Astrocyte (in vitro differentiated cells and primary cell): Measurements from ENCODE around the gene AFMID. TPM values are rescaled to one million over a fixed set of nuclear protein-coding genes. Genes with fewer than 3 reads are reported as not detected.

Source experiments
- DNase-seq: peaks from one replicate; pipeline ENCODE4 v3.0.0-alpha.2; 2010; ENCODE audit warnings: low read depth
- FAIRE-seq: peaks from 2 replicates; lab custom pipeline; 2011; peaks lifted over from hg19 to GRCh38; lab: Jason Lieb, UNC
- H2AFZ ChIP-seq: 2 replicates; pipeline ENCODE4 v1.6.0; 2012; ENCODE audit warnings: low read depth, low read length, inconsistent platforms
- H3K27ac ChIP-seq: 2 replicates; pipeline ENCODE4 v1.5.1; 2011; ENCODE audit warnings: low read depth, low read length, inconsistent platforms
- H3K27me3 ChIP-seq: 2 replicates; pipeline ENCODE4 v1.6.0; 2011; ENCODE audit warnings: low read length, inconsistent platforms; ENCODE audit not compliant: insufficient read depth
- H3K36me3 ChIP-seq: 2 replicates; pipeline ENCODE4 v1.5.1; 2011; ENCODE audit warnings: low read length, inconsistent platforms; ENCODE audit not compliant: insufficient read depth
- H3K4me1 ChIP-seq: 2 replicates; pipeline ENCODE4 v1.5.1; 2011; ENCODE audit warnings: low read length, inconsistent platforms; ENCODE audit not compliant: insufficient read depth
- H3K4me2 ChIP-seq: 2 replicates; pipeline ENCODE4 v1.6.0; 2012; ENCODE audit warnings: low read length, inconsistent platforms
- H3K4me3 ChIP-seq: 2 replicates; pipeline ENCODE4 v1.5.1; 2011; ENCODE audit warnings: low read depth, mild to moderate bottlenecking, low read length, inconsistent platforms; ENCODE audit not compliant: insufficient read depth
- H3K79me2 ChIP-seq: 2 replicates; pipeline ENCODE4 v1.6.0; 2012; ENCODE audit warnings: mild to moderate bottlenecking, low read length, inconsistent platforms; ENCODE audit not compliant: insufficient read depth
- H3K9ac ChIP-seq: 2 replicates; pipeline ENCODE4 v1.6.0; 2012; ENCODE audit warnings: mild to moderate bottlenecking, low read length, inconsistent platforms
- H3K9me3 ChIP-seq: 2 replicates; pipeline ENCODE4 v1.5.1; 2012; ENCODE audit warnings: low read depth, mild to moderate bottlenecking, low read length, inconsistent platforms; ENCODE audit not compliant: insufficient read depth
- H4K20me1 ChIP-seq: 2 replicates; pipeline ENCODE4 v1.6.0; 2012; ENCODE audit warnings: low read length, inconsistent platforms; ENCODE audit not compliant: insufficient read depth
- H3K27ac Mint-ChIP-seq: one replicate; pipeline ENCODE4 v1.8.0; 2021; ENCODE audit warnings: mild to moderate bottlenecking, mixed read lengths; ENCODE audit not compliant: unreplicated experiment
- H3K27me3 Mint-ChIP-seq: one replicate; pipeline ENCODE4 v1.8.0; 2021; ENCODE audit warnings: low read depth, mixed read lengths; ENCODE audit not compliant: unreplicated experiment
- H3K36me3 Mint-ChIP-seq: one replicate; pipeline ENCODE4 v1.8.0; 2021; ENCODE audit warnings: low read depth, mixed read lengths; ENCODE audit not compliant: unreplicated experiment
- H3K4me1 Mint-ChIP-seq: one replicate; pipeline ENCODE4 v1.8.0; 2021; ENCODE audit warnings: low read depth, mixed read lengths; ENCODE audit not compliant: unreplicated experiment
- H3K4me3 Mint-ChIP-seq: one replicate; pipeline ENCODE4 v1.8.0; 2021; ENCODE audit warnings: mild to moderate bottlenecking, moderate library complexity, mixed read lengths; ENCODE audit not compliant: unreplicated experiment
- H3K9me3 Mint-ChIP-seq: one replicate; pipeline ENCODE4 v1.8.0; 2021; ENCODE audit warnings: mild to moderate bottlenecking, mixed read lengths; ENCODE audit not compliant: unreplicated experiment
- CTCF ChIP-seq: IDR thresholded peaks from 2 replicates; pipeline ENCODE4 v1.5.1; 2011; ENCODE audit warnings: low read depth, mild to moderate bottlenecking, inconsistent platforms, low read length, moderate library complexity; ENCODE audit not compliant: insufficient read depth
- EZH2 ChIP-seq: IDR thresholded peaks from 2 replicates; pipeline ENCODE4 v1.6.1; 2012; ENCODE audit warnings: mild to moderate bottlenecking, low read length, inconsistent platforms; ENCODE audit not compliant: insufficient read depth
- total RNA-seq: library from RNA; stranded (reverse); gene quantifications from 2 replicates; pipeline ENCODE4 v1.2.1, GENCODE V29; 2021

Gene AFMID
- total RNA-seq, 1 donor from 2014 or later = 53.7 TPM

- Histone ChIP-seq H4K20me1 (no peaks in the 10 kb centered on the region), H3K27me3 (no peaks in the 10 kb centered on the region), H3K9ac (no peak overlapping the region), H2AFZ (no peak overlapping the region), H3K79me2 (no peaks in the 10 kb centered on the region), H3K4me3 (no peak overlapping the region), H3K4me2 (no peak overlapping the region), H3K4me1 (no peaks in the 10 kb centered on the region), H3K27ac (no peak overlapping the region), H3K9me3 (no peaks in the 10 kb centered on the region), H3K36me3 (no peaks in the 10 kb centered on the region)
- Mint-ChIP-seq H3K27ac (no peak overlapping the region), H3K4me3 (no peak overlapping the region), H3K27me3 (no peaks in the 10 kb centered on the region), H3K4me1 (peaks cover 3% of the 10 kb centered on the region), H3K36me3 (peaks cover 10% of the 10 kb centered on the region), H3K9me3 (peaks cover 2% of the 10 kb centered on the region)
- DNase-seq (no peak), FAIRE-seq (no peak)
- TF ChIP-seq CTCF = no peak
- no peak for TF ChIP-seq EZH2
These were observed 19.1 kb downstream of the AFMID start for GRCh38 chr17:78206298-78206697.

- FAIRE-seq (no peak), DNase-seq (no peak)
- Histone ChIP-seq H3K27ac (no peak overlapping the region), H3K4me1 (no peaks in the 10 kb centered on the region), H3K9ac (no peak overlapping the region), H3K79me2 (no peaks in the 10 kb centered on the region), H3K4me2 (no peak overlapping the region), H3K9me3 (no peaks in the 10 kb centered on the region), H3K36me3 (no peaks in the 10 kb centered on the region), H2AFZ (no peak overlapping the region), H4K20me1 (no peaks in the 10 kb centered on the region), H3K4me3 (no peak overlapping the region), H3K27me3 (no peaks in the 10 kb centered on the region)
- peaks cover 10% of the 10 kb centered on the region for H3K36me3 Mint-ChIP-seq
- TF ChIP-seq CTCF (no peak), EZH2 (no peak)
- H3K4me3 Mint-ChIP-seq = no peak overlapping the region
- no peaks in the 10 kb centered on the region for H3K27me3 Mint-ChIP-seq
- no peak overlapping the region for H3K27ac Mint-ChIP-seq
- peaks cover 4% of the 10 kb centered on the region for H3K4me1 Mint-ChIP-seq
- peaks cover 2% of the 10 kb centered on the region for H3K9me3 Mint-ChIP-seq
These were observed 21.3 kb downstream of the AFMID start for GRCh38 chr17:78208486-78208885.

DNA sequence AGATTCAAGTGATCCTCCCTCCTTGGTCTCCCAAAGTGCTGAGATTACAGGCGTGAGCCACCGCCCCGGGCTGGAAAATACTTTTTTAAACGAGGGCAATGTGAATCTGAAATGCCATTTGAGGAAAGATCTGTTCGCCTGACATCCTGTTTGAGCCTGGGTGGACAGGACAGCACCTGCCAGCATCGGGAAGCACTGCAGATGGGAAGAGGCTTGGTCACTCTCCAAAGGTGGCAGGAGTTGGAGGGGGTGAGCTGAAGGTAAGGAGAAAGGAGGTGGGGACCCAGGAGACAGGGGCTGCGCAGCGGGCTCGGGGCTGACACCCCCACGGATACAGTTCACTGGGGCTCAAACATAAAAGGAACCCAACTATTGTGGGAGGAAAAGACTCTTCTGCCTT is 22.9 kb downstream of the AFMID start:
- Histone ChIP-seq H3K9me3 (no peaks in the 10 kb centered on the region), H3K27ac (no peak overlapping the region), H3K4me1 (peaks cover 6% of the 10 kb centered on the region), H3K4me3 (no peak overlapping the region), H3K4me2 (no peak overlapping the region), H3K27me3 (no peaks in the 10 kb centered on the region), H4K20me1 (no peaks in the 10 kb centered on the region), H2AFZ (no peak overlapping the region), H3K79me2 (peaks cover 11% of the 10 kb centered on the region), H3K9ac (no peak overlapping the region), H3K36me3 (no peaks in the 10 kb centered on the region)
- no peak overlapping the region for H3K4me3 Mint-ChIP-seq
- H3K27me3 Mint-ChIP-seq = no peaks in the 10 kb centered on the region
- no peak for DNase-seq
- H3K9me3 Mint-ChIP-seq = no peaks in the 10 kb centered on the region
- no peak for FAIRE-seq
- H3K4me1 Mint-ChIP-seq = peaks cover 4% of the 10 kb centered on the region
- no peak for TF ChIP-seq CTCF
- TF ChIP-seq EZH2 = no peak
- H3K36me3 Mint-ChIP-seq = peaks cover 8% of the 10 kb centered on the region
- H3K27ac Mint-ChIP-seq = no peak overlapping the region
